Lower leg skin (tissue), 4 donors: ENCODE measurements around the gene SLC38A4. TPM values are rescaled to one million over a fixed set of nuclear protein-coding genes. Genes with fewer than 3 reads are reported as not detected.
"Not testable (repeated sequence)": the region's sequence is repeated elsewhere in the genome, so short reads cannot be mapped to it uniquely, and the experiment has no call there.

ENCODE experiments used
- DNase-seq, 2 donors: peaks; one replicate each; pipeline ENCODE4 v3.0.0-alpha.2; 2019; ENCODE audit warnings: low spot score in 2 of 2
- H3K4me3 ChIP-seq: fragments of 200-600 bp; sonication (generic); 2 replicates; pipeline ENCODE4 v1.5.1; 2017; ENCODE audit warnings: mild to moderate bottlenecking, low read depth; ENCODE audit not compliant: poor library complexity, severe bottlenecking
- POLR2A ChIP-seq, 2 donors: fragments of 450-650 bp; IDR thresholded peaks; one replicate each; pipeline ENCODE4 v1.6.1; 2016 to 2017; ENCODE audit warnings: antibody characterized with exemption in 2 of 2, mild to moderate bottlenecking in 1 of 2, moderate library complexity in 1 of 2
- WGBS, 2 donors: methylation state at CpG; one replicate each; pipeline ENCODE4 v1.1.5; 2018; 5-methylcytosine and 5-hydroxymethylcytosine counted together
- intact Hi-C: fragments of 100-400 bp; cut with DNase I; formaldehyde crosslinking; loops from one replicate; pipeline ENCODE4 v1.15.0; 2023; ENCODE audit warnings: low total_unique reads
- total RNA-seq, 4 donors: library from RNA; depleted of rRNA; stranded (reverse); fragments of >200 nt; gene quantifications; one replicate each; pipeline ENCODE4 v1.1.0, GENCODE V29; 2016
- TF ChIP-seq, protein P1 (sequence below), 3 donors: fragments of 450-650 bp; IDR thresholded peaks; one replicate each; pipeline ENCODE4 v1.5.1; 2016; ENCODE audit warnings: antibody characterized with exemption in 3 of 3, mild to moderate bottlenecking in 3 of 3, moderate library complexity in 2 of 3

Gene SLC38A4
- total RNA-seq, 4 donors from 2014 or later = 0.46 to 1.9 (median 0.88) TPM

DNA sequence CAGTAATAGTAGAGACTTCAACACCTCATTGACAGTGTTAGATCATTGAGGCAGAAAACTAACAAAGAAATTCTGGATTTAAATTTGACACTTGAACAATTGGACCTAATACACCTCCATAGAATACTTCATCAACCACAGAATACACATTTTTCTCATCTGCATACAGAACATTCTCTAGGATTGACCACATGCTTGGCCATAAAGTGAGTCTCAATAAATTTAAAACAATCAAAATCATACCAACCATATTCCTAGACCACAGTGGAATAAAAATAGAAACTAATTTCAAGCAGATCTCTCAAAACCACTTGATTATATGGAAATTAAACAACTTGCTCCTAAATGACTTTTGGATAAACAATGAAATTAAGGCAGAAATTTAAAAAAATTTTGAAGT is 82.3 kb downstream of the SLC38A4 start:
- TF ChIP-seq, protein P1, sequence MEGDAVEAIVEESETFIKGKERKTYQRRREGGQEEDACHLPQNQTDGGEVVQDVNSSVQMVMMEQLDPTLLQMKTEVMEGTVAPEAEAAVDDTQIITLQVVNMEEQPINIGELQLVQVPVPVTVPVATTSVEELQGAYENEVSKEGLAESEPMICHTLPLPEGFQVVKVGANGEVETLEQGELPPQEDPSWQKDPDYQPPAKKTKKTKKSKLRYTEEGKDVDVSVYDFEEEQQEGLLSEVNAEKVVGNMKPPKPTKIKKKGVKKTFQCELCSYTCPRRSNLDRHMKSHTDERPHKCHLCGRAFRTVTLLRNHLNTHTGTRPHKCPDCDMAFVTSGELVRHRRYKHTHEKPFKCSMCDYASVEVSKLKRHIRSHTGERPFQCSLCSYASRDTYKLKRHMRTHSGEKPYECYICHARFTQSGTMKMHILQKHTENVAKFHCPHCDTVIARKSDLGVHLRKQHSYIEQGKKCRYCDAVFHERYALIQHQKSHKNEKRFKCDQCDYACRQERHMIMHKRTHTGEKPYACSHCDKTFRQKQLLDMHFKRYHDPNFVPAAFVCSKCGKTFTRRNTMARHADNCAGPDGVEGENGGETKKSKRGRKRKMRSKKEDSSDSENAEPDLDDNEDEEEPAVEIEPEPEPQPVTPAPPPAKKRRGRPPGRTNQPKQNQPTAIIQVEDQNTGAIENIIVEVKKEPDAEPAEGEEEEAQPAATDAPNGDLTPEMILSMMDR (IDR thresholded peaks at IDR 0.05) = no peak
- TF ChIP-seq POLR2A (IDR thresholded peaks at IDR 0.05) = no peak
- no peak for DNase-seq
- intact Hi-C loops = no loop called here

DNA sequence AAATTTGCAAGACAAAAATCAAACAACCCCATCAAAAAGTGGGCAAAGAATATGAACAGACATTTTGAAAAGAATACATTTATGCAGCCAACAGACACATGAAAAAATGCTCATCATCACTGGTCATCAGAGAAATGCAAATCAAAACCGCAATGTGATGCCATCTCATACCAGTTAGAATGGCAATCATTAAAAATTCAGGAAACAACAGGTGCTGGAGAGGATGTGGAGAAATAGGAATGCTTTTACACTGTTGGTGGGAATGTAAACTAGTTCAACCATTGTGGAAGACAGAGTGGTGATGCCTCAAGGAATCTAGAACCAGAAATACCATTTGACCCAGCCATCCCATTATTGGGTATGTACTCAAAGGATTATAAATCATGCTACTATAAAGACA is 83.5 kb downstream of the SLC38A4 start:
- DNase-seq, H3K4me3 ChIP-seq, intact Hi-C loops: not testable (repeated sequence)
- 89 to 97% methylated on average over 1 of the region's 1 CpG for WGBS, 2 donors

More for the DNA sequence above, 82.3 kb downstream of the SLC38A4 start:
- no peak overlapping the region for H3K4me3 ChIP-seq

DNA sequence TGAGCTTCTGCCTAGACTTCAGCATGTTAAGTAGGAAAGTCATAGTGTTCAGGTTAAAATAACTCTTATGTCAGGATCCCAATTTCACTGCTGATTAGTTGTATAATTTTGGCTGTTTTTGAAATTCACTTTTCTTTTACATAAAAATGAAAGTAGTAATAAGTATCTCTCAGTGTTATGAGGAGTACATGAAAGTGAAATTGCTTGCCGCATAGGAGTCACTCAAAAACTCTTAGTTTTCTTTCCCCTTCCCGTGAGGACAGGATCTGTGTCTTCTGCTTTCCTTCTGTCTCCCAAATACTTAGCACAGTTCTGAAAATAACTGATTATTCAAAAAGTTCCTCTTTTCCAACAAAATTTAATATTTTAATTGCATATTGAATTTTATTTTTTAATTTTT is 100.5 kb downstream of the SLC38A4 start:
- 61 to 67% methylated on average over 2 of the region's 2 CpGs for WGBS, 2 donors
- DNase-seq = no peak
- no peak overlapping the region for H3K4me3 ChIP-seq
- TF ChIP-seq, protein P1 (IDR thresholded peaks at IDR 0.05) = no peak
- no peak for TF ChIP-seq POLR2A (IDR thresholded peaks at IDR 0.05)
- intact Hi-C loops = no loop called here

DNA sequence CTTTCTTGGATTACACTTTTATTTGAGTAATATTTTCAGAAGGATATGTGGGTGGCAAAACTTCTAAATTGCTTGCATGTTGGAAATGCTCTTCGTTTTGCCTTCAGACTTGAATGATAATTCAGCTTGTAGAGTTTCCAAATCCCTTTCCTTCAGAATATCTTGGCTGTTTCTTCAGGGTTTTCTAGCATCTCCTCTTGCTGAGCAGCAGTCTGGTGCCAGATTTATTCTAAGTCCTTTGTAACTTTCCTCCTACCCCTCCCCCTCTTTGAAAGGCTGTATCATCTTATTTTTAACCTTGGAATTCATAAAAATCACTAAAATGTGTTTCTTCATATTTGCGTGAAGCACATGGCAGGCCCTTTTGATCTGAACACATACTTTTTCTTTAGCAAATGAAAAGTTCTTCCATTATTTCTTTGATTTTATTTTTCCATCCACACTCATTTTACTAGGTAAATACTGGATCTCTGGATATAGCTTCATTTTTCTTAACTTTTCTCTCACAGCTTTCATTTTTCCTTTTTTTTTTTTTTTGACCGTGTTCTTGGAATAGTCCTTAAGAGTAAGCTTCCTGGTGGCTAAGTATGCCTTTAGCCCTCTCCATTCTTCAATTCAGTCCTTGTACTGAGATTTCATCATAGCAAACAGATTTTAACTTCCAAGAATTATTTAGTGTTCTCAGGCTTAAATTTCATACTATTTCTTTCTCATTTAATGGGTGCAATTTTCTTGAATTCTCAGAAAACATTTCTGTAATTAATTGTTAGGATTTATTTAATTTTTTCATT is 102.0 kb downstream of the SLC38A4 start:
- H3K4me3 ChIP-seq = no peak overlapping the region
- TF ChIP-seq, protein P1 (IDR thresholded peaks at IDR 0.05) = no peak
- TF ChIP-seq POLR2A (IDR thresholded peaks at IDR 0.05) = no peak
- intact Hi-C loops = no loop called here
- WGBS, 2 donors = 52 to 59% methylated on average over 3 of the region's 3 CpGs
- no peak for DNase-seq

DNA sequence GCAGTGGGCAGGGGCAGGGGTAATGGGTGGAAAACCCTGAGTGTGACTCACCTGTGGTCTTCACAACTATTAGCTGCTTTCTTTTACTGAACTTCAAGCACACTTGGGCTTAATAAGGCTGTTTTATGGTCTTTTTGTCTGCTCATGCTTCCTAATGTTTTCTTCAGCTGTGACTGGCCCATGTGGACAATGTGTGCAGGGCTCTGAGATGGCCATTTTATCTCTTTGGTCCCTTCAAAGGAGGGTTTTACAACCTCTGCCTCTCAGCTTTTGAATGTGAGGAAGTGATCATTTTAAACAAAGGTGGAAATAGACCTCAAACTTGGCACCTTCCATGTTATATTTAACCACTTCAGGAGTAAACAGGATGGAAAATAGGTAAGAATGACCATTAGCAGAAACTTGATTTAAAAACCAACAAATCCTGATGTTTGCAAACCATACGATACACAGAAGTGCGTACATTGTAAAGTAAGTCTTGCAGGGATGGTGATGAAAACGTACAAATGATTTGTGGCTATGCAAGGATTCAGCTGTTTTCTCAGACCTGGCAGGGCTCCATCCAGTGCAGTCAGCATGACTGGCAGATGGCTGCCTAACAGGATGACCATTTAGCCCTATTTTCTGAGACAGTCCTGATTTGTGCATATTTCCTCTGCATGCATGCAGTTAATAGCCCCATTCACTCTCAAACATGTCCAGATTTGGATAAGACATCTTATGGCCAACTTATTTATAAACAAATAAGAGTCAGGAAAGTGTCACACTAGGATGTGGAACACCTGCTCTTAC is 103.2 kb downstream of the SLC38A4 start:
- 44 to 64% methylated on average over 3 of the region's 3 CpGs for WGBS, 2 donors
- no peak for TF ChIP-seq POLR2A (IDR thresholded peaks at IDR 0.05)
- TF ChIP-seq, protein P1 (IDR thresholded peaks at IDR 0.05) = no peak
- intact Hi-C loops = no loop called here
- no peak for DNase-seq
- no peak overlapping the region for H3K4me3 ChIP-seq

DNA sequence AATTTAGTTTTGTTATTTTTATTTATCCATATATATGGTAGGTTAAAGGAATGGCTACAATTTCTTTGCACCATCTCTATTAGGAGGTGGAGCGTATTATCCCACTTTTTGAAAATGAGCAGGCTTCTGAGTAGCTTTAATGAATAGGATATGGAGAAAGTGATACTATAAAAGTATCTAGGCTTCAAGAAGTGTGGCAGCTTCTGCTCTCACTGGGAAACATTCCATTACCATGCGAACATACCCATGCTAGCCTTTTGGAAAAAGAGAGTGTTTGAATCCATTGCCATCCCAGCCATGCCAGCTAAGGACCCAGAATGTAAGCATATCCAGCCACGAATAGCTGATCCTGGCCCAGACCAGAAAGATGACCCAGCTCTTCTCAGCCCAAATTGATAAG is 107.3 kb downstream of the SLC38A4 start:
- intact Hi-C loops = no loop called here
- H3K4me3 ChIP-seq = no peak overlapping the region
- DNase-seq = no peak
- TF ChIP-seq, protein P1 (IDR thresholded peaks at IDR 0.05) = no peak
- no peak for TF ChIP-seq POLR2A (IDR thresholded peaks at IDR 0.05)
- 94 to 98% methylated on average over 3 of the region's 3 CpGs for WGBS, 2 donors
